ENCODE measurements around the gene IFIT3.

DNA sequence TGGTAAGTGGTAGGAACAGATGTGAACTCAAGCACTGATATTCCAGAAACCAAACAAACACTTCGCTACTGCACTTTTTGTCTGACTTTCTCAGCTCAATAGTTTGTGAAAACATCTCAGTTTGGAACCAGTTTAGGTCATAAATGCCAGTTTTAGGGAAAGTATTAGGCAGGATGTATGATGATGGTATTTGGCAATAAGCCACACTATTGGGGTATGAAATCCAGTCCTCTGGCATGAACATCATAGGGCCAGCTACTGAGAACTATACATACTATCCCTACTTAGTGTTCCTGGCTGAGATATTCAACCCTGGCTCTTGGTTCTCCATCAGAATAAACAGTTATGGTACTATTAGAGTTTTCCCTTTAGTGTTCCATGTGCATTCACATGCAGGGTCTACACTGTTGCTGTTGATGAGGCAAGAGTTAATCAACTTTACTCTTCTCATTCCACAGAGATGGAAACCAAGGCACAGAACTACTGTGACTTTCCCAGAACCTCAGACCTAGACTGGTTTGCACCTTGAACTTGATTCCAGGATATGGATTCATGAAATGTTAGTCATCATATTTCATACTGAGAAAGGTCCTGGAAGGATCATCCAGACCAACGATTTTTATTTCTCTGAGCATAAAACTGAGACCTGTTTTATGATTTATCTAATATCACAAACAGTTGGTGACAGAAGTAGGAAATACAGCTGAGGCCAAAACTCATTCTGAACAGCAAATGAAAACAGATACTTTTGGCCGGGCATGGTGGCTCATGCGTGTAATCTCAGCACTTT, 46.0 kb upstream of the IFIT3 start:
- TF ChIP-seq, protein P1, sequence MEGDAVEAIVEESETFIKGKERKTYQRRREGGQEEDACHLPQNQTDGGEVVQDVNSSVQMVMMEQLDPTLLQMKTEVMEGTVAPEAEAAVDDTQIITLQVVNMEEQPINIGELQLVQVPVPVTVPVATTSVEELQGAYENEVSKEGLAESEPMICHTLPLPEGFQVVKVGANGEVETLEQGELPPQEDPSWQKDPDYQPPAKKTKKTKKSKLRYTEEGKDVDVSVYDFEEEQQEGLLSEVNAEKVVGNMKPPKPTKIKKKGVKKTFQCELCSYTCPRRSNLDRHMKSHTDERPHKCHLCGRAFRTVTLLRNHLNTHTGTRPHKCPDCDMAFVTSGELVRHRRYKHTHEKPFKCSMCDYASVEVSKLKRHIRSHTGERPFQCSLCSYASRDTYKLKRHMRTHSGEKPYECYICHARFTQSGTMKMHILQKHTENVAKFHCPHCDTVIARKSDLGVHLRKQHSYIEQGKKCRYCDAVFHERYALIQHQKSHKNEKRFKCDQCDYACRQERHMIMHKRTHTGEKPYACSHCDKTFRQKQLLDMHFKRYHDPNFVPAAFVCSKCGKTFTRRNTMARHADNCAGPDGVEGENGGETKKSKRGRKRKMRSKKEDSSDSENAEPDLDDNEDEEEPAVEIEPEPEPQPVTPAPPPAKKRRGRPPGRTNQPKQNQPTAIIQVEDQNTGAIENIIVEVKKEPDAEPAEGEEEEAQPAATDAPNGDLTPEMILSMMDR (IDR thresholded peaks at IDR 0.05; ENCODE audit: low read depth, low read length), result no peak
- TF ChIP-seq, protein P2, sequence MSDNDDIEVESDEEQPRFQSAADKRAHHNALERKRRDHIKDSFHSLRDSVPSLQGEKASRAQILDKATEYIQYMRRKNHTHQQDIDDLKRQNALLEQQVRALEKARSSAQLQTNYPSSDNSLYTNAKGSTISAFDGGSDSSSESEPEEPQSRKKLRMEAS (IDR thresholded peaks at IDR 0.05; ENCODE audit: low read depth, low read length), result no peak
